Right atrium auricular region (tissue), 2 donors: ENCODE results near the gene RASGRF2. TPM values are rescaled to one million over a fixed set of nuclear protein-coding genes. Genes with fewer than 3 reads are reported as not detected.
"Not testable (repeated sequence)": the region's sequence is repeated elsewhere in the genome, so short reads cannot be mapped to it uniquely, and the experiment has no call there.

ENCODE experiments used
- DNase-seq: peaks from one replicate; pipeline ENCODE4 v3.0.0-alpha.2; 2019; ENCODE audit warnings: low spot score
- H3K27ac ChIP-seq, 2 donors: fragments of 200-600 bp; sonication (generic); 1 replicate in 1 of 2; 2 replicates in 1 of 2; pipeline ENCODE4 v1.5.1; 2016 to 2019
- H3K27me3 ChIP-seq, 2 donors: fragments of 200-600 bp; sonication (generic); one replicate each; pipeline versions ENCODE4 v1.5.1 to v1.6.0; 2017 to 2019
- H3K36me3 ChIP-seq: fragments of 200-600 bp; sonication (generic); one replicate; pipeline ENCODE4 v1.5.1; 2016
- H3K4me1 ChIP-seq, 2 donors: fragments of 200-600 bp; sonication (generic); one replicate each; pipeline versions ENCODE4 v1.5.1 to v1.6.0; 2017 to 2019
- H3K4me3 ChIP-seq, 2 donors: fragments of 200-600 bp; sonication (generic); 1 replicate in 1 of 2; 2 replicates in 1 of 2; pipeline ENCODE4 v1.5.1; 2017 to 2019; ENCODE audit warnings: mild to moderate bottlenecking in 1 of 2, moderate library complexity in 1 of 2
- H3K9me3 ChIP-seq, 2 donors: fragments of 200-600 bp; sonication (generic); one replicate each; pipeline ENCODE4 v1.5.1; 2019
- total RNA-seq, 2 donors: library from RNA; depleted of rRNA; stranded (reverse); fragments of >200 nt; gene quantifications; one replicate each; pipeline ENCODE4 v1.1.0, GENCODE V29; 2016
- TF ChIP-seq, protein P1 (sequence below), 2 donors: fragments of 200-600 bp; sonication (generic); IDR thresholded peaks; one replicate each; pipeline ENCODE4 v1.5.1; 2019; ENCODE audit warnings: antibody characterized with exemption in 2 of 2

RASGRF2 gene
- total RNA-seq, 2 donors from 2014 or later = 3.5 to 6.3 TPM

DNA sequence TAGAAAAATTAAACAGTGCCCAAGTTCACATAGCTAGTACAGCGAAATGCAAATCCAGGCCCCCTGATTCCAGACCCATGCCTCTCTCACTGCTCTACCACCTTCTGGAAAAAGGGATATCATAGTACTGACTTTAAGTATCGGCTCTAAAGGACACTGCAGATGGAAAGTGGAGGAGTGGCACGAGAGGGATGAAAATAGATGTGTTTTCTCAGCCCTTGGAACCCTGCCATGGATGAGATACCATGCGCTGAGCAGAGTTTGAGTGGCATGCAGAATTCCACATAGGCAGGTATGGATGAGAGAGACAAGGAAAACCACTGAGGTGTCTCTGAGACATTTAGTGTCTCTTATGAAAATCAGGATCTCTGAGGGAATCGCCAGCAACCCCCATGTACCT is 291.8 kb downstream of the RASGRF2 start:
- H3K4me1 ChIP-seq = peaks cover 0 to 33% of the 10 kb centered on the region in 2 donors
- no peaks in the 10 kb centered on the region for H3K9me3 ChIP-seq
- no peak overlapping the region for H3K4me3 ChIP-seq
- TF ChIP-seq, protein P1, sequence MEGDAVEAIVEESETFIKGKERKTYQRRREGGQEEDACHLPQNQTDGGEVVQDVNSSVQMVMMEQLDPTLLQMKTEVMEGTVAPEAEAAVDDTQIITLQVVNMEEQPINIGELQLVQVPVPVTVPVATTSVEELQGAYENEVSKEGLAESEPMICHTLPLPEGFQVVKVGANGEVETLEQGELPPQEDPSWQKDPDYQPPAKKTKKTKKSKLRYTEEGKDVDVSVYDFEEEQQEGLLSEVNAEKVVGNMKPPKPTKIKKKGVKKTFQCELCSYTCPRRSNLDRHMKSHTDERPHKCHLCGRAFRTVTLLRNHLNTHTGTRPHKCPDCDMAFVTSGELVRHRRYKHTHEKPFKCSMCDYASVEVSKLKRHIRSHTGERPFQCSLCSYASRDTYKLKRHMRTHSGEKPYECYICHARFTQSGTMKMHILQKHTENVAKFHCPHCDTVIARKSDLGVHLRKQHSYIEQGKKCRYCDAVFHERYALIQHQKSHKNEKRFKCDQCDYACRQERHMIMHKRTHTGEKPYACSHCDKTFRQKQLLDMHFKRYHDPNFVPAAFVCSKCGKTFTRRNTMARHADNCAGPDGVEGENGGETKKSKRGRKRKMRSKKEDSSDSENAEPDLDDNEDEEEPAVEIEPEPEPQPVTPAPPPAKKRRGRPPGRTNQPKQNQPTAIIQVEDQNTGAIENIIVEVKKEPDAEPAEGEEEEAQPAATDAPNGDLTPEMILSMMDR (IDR thresholded peaks at IDR 0.05) = no peak
- peaks cover 67% of the 10 kb centered on the region for H3K36me3 ChIP-seq
- peak overlapping the region; percentile 52 to 67 for H3K27ac ChIP-seq
- no peak for DNase-seq
- no peaks in the 10 kb centered on the region for H3K27me3 ChIP-seq

DNA sequence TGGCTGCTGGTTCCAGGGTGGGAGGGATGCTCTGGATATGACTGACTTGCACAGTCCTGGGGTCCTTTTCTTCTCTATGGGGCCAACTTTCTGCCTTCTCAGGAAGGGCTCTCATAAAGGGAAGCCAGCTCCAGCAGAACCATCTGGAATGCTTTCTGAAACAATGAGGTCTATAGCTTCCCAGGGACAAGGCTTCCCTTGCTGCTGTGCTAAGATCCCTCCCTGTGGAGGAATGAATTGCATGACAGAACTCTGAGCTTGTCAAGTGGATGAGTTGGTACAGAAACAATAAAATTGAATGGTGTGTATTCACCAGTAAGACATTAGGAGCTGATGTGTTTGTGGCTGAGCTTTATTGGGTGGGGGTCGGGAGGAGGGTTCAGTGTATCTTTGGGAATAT is 292.7 kb downstream of the RASGRF2 start:
- TF ChIP-seq, protein P1 (IDR thresholded peaks at IDR 0.05) = no peak
- peaks cover 0 to 23% of the 10 kb centered on the region in 2 donors for H3K4me1 ChIP-seq
- H3K27me3 ChIP-seq = no peaks in the 10 kb centered on the region
- DNase-seq = no peak
- no peaks in the 10 kb centered on the region for H3K9me3 ChIP-seq
- H3K36me3 ChIP-seq = peaks cover 75% of the 10 kb centered on the region
- no peak overlapping the region for H3K4me3 ChIP-seq
- peak overlapping the region in 1 of 2 donors; percentile 41 for H3K27ac ChIP-seq

DNA sequence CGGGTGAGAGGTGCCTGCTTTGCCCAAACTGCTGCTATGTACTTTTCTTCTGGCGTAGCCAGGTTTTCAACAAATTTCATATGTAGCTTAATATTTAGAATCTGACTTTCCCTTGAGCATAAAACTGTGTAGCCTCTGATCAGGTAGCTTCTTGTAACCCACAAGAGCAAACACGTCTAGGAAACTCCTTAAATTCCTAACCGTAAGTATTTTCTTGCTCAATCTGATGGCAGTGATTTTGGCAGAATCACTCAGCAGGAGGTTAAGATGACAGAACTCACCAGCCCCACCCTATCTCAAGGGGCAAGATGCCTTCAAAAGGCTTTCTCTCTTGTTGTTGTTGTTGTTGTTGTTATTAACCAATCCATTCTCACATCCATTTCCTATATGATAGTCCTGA is 293.7 kb downstream of the RASGRF2 start:
- no peak for DNase-seq
- Histone ChIP-seq H3K27ac (no peak overlapping the region), H3K9me3 (no peaks in the 10 kb centered on the region), H3K4me3 (no peak overlapping the region), H3K4me1 (peaks cover 0 to 13% of the 10 kb centered on the region in 2 donors), H3K36me3 (peaks cover 85% of the 10 kb centered on the region), H3K27me3 (no peaks in the 10 kb centered on the region)
- TF ChIP-seq, protein P1 (IDR thresholded peaks at IDR 0.05) = no peak

GRCh38 chr5:81254886-81255559 is 294.9 kb downstream of the RASGRF2 start:
- Histone ChIP-seq H3K36me3 (peaks cover 92% of the 10 kb centered on the region), H3K27me3 (no peaks in the 10 kb centered on the region), H3K9me3 (no peaks in the 10 kb centered on the region), H3K27ac (no peak overlapping the region), H3K4me1 (peaks cover 0 to 10% of the 10 kb centered on the region in 2 donors), H3K4me3 (no peak overlapping the region)
- DNase-seq = no peak
- TF ChIP-seq, protein P1 (IDR thresholded peaks at IDR 0.05) = no peak

GRCh38 chr5:81256766-81257165 is 296.6 kb downstream of the RASGRF2 start:
- TF ChIP-seq, protein P1 (IDR thresholded peaks at IDR 0.05) = no peak
- Histone ChIP-seq H3K9me3 (no peaks in the 10 kb centered on the region), H3K27me3 (no peaks in the 10 kb centered on the region), H3K27ac (no peak overlapping the region), H3K4me3 (no peak overlapping the region), H3K36me3 (peaks cover 98% of the 10 kb centered on the region), H3K4me1 (peaks cover 0 to 1% of the 10 kb centered on the region in 2 donors)
- no peak for DNase-seq

- not testable (repeated sequence) for H3K4me3 ChIP-seq, H3K9me3 ChIP-seq, H3K4me1 ChIP-seq, H3K27ac ChIP-seq, H3K27me3 ChIP-seq, DNase-seq
- peaks cover 97% of the 10 kb centered on the region for H3K36me3 ChIP-seq
Measured at GRCh38 chr5:81262796-81263195, 302.6 kb downstream of the RASGRF2 start.
